IgD-negative memory B cell (primary cell): ENCODE results near the gene RBM10. TPM values are rescaled to one million over a fixed set of nuclear protein-coding genes. Genes with fewer than 3 reads are reported as not detected.

ENCODE experiments used
- H3K27ac Mint-ChIP-seq, 3 donors: one replicate each; pipeline ENCODE4 v1.8.0; 2020 to 2022; ENCODE audit warnings: mild to moderate bottlenecking in 3 of 3, mixed read lengths in 3 of 3, moderate library complexity in 1 of 3
- H3K27me3 Mint-ChIP-seq: one replicate; pipeline ENCODE4 v1.8.0; 2021; ENCODE audit warnings: mixed read lengths
- H3K36me3 Mint-ChIP-seq: one replicate; pipeline ENCODE4 v1.8.0; 2020; ENCODE audit warnings: mild to moderate bottlenecking, mixed read lengths
- H3K4me1 Mint-ChIP-seq, 3 donors: one replicate each; pipeline ENCODE4 v1.8.0; 2020 to 2022; ENCODE audit warnings: mixed read lengths in 3 of 3, mild to moderate bottlenecking in 1 of 3
- H3K4me3 Mint-ChIP-seq, 4 donors: one replicate each; pipeline ENCODE4 v1.8.0; 2020 to 2022; ENCODE audit warnings: mild to moderate bottlenecking in 4 of 4, mixed read lengths in 4 of 4, moderate library complexity in 3 of 4
- H3K9me3 Mint-ChIP-seq, 3 donors: one replicate each; pipeline ENCODE4 v1.8.0; 2020 to 2021; ENCODE audit warnings: mixed read lengths in 3 of 3, mild to moderate bottlenecking in 1 of 3
- polyA plus RNA-seq: library from polyadenylated mRNA; unstranded; fragments of 300-500 nt; fragmentation: Illumina TruSeq; gene quantifications from one replicate; pipeline ENCODE4 v1.2.3, GENCODE V29; 2021

The RBM10 gene
- polyA plus RNA-seq, 1 donor from 2014 or later, result 36.0 TPM

GRCh38 chrX:47191806-47192401 lies 46.9 kb downstream of the RBM10 start:
- peak overlapping the region; percentile 81 to 98 (median 92) for H3K4me3 Mint-ChIP-seq
- peaks cover 38 to 45% (median 41%) of the 10 kb centered on the region in 3 donors for H3K4me1 Mint-ChIP-seq
- no peaks in the 10 kb centered on the region for H3K27me3 Mint-ChIP-seq
- H3K27ac Mint-ChIP-seq, result peak overlapping the region; percentile 89 to 96 (median 93)
- no peaks in the 10 kb centered on the region for H3K9me3 Mint-ChIP-seq
- no peaks in the 10 kb centered on the region for H3K36me3 Mint-ChIP-seq

DNA sequence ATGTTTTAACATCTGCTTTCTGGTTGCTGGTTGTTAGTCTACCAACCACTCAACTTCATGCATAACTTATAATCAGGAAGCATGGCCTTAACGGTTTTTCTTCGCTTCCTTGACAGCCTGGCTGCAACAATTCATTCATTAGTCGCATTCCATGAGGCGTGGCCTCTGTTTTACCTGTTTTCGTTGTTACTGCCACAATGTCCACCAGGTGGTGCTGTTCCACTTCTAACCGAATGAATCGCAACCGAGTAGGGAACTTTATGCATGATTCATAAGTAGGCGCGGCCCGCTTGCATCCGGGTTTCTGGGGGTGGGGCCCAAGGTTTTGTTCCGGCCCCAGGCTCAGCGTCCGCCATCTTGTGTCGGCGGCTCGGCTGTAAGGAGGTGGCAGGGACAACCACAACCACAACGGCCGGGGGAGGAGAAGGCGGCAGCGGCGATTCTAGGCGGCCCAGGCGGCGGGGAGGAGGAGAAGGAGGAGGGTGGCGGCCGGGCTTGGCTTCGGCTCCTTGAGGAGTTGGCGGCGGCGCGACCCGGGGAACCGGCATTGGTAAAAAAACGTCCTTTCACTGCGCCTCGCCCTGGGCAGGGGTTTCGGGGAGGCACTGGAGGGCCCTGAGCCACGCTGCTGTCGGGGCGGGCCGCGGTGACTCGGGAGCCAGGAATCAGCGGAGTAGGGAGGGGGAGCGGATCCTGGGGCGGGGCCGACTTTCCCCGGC lies 48.6 kb downstream of the RBM10 start, which contains the start of gene UBA1:
UBA1 (plus strand) TSS at position 355 of the 719 bp plus-strand sequence. CDS start 4,974 bp downstream, outside the sequence.
- Mint-ChIP-seq H3K27me3 (no peaks in the 10 kb centered on the region), H3K4me1 (peaks cover 41 to 45% (median 43%) of the 10 kb centered on the region in 3 donors)

DNA sequence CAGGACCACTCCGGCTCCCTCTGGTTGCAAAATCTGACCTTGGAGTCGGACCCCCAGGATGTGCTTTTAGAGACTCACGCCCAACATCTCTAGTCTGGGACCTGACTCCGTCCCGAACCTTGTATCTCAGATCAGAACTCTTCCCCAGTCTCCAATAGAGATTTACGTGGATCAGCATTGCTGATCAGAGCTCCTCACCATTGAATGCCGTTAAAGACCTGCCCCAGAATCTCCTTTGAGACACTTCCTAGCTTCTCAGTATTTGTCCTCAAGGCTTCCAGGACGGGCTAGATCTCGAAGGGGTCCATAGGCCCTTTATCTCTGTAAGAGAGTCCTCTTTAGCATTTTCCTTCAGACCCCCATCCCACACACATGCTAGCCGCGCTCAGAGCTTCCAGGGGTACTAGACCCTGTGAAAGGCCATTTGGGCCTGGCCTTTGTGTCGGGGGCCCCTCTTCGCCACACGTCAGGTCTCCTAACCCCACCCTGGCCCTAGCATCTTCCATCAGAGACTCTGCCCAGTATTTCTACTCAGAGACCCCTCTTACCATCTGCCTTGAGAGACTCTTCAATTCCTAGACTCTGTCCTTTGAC lies 49.3 kb downstream of the RBM10 start:
- H3K9me3 Mint-ChIP-seq, result no peaks in the 10 kb centered on the region
- H3K4me3 Mint-ChIP-seq, result peak overlapping the region; percentile 81 to 100 (median 100)
- H3K27me3 Mint-ChIP-seq, result no peaks in the 10 kb centered on the region

More for the DNA sequence above, 48.6 kb downstream of the RBM10 start, which contains the start of gene UBA1:
- Mint-ChIP-seq H3K27ac (peak within 1 kb of the TSS; percentile 70 to 100 (median 99)), H3K4me3 (peak within 1 kb of the TSS; percentile 81 to 100 (median 100)), H3K9me3 (no peaks in the 10 kb centered on the region), H3K36me3 (no peaks in the 10 kb centered on the region)

DNA sequence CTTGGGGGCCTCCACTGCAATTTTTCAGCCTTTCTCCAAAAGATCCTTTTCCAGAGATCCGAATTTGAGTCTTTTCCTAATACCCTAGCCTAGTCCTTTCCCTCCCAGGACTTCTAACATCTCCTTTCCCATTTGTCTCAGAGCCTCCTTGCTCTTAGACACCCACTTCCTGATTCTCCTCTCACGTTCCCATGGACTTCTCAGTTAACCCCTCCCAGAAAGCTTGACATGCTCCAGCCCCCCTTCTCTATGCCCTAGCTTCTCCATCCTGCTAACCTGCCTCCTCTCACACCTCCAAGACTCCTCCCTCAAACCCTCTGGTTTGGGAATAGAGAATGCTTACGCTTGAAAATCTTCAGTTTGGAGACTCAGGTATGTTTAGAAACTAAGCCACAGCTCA lies 51.1 kb downstream of the RBM10 start:
- H3K4me3 Mint-ChIP-seq, result peak overlapping the region in 3 of 4 donors; percentile 81 to 89 (median 87)
- H3K36me3 Mint-ChIP-seq, result no peaks in the 10 kb centered on the region
- peaks cover 32 to 43% (median 40%) of the 10 kb centered on the region in 3 donors for H3K4me1 Mint-ChIP-seq
- H3K9me3 Mint-ChIP-seq, result no peaks in the 10 kb centered on the region
- peak overlapping the region in 2 of 3 donors; percentile 70 to 90 for H3K27ac Mint-ChIP-seq
- H3K27me3 Mint-ChIP-seq, result no peaks in the 10 kb centered on the region

More for the DNA sequence above, 49.3 kb downstream of the RBM10 start:
- H3K27ac Mint-ChIP-seq, result peak overlapping the region; percentile 70 to 100 (median 99)
- H3K36me3 Mint-ChIP-seq, result no peaks in the 10 kb centered on the region
- H3K4me1 Mint-ChIP-seq, result peaks cover 38 to 45% (median 43%) of the 10 kb centered on the region in 3 donors

DNA sequence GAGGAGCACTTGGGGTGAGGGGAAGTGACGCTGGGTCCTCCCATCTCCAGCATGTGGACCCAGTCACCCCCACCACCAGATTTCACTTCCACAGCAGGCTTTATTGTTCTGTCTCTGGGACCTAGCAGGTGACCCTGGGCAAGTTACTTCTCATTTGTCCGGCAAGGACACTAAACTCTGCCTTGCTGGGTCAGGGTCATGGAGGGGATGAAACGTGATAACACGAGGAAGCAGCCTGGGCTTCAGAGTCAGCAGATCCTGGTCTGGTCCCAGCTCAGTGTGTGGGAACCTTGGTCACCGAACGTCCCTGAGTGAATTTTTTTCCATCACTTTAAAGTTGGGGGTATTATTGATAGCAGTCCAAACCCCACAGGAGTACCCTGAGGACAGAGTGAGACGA lies 52.5 kb downstream of the RBM10 start:
- Mint-ChIP-seq H3K4me3 (peak overlapping the region in 3 of 4 donors; percentile 42 to 81 (median 51)), H3K36me3 (peaks cover 5% of the 10 kb centered on the region), H3K9me3 (no peaks in the 10 kb centered on the region), H3K27ac (peak overlapping the region in 2 of 3 donors; percentile 53 to 70), H3K27me3 (no peaks in the 10 kb centered on the region), H3K4me1 (peaks cover 25 to 42% (median 37%) of the 10 kb centered on the region in 3 donors)

DNA sequence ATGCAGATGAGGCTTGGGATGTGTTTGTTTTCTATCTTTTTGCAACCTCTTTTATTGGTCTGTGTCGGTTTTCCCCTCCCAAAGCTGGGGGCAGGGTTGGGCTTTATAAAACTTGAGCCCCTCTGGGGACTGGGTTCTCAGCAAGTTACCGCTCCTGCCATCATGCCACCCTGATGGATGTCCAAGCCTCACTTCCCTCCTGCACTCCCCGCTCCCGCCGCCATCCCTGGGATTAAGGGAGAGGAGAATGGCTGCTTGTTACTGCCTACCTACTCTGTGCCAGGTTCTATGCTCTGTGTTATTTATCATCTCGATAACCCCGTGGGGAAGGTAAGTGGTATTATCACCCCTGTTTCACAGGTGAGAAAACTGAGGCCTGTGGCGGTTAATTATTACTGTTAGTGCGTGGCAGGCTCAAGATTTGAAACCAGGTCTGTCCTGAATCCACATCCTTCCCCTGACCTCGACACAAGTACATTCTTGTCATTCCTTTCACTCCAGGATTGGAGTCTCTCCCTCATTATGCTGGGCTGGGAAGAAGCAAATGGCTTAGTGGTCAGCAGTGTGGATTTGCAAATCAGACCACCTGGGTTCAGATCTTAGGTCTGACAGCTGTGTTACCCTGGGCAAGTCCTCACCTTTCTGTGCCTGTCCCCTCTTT lies 53.1 kb downstream of the RBM10 start:
- H3K4me1 Mint-ChIP-seq, result peaks cover 25 to 37% (median 32%) of the 10 kb centered on the region in 3 donors

DNA sequence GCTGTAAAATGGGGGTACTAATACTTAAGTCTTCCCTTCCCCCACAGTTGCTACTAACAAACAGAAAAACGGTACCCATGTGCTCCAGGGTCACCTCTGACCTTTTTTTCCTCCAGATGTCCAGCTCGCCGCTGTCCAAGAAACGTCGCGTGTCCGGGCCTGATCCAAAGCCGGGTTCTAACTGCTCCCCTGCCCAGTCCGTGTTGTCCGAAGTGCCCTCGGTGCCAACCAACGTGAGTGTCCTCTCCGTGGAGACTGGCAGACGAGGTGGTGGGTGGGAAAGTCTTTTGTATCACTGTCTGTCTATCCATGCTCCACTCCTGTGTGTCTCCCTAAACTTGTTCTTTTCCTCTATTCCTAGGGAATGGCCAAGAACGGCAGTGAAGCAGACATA lies 53.7 kb downstream of the RBM10 start:
- H3K4me3 Mint-ChIP-seq, result peak overlapping the region in 1 of 4 donors; percentile 50
- no peaks in the 10 kb centered on the region for H3K9me3 Mint-ChIP-seq
- peak overlapping the region in 1 of 3 donors; percentile 59 for H3K27ac Mint-ChIP-seq
- H3K36me3 Mint-ChIP-seq, result peaks cover 7% of the 10 kb centered on the region
- no peaks in the 10 kb centered on the region for H3K27me3 Mint-ChIP-seq
- H3K4me1 Mint-ChIP-seq, result peaks cover 19 to 33% (median 27%) of the 10 kb centered on the region in 3 donors

More for the DNA sequence above, 53.1 kb downstream of the RBM10 start:
- Mint-ChIP-seq H3K4me3 (peak overlapping the region in 1 of 4 donors; percentile 50), H3K36me3 (peaks cover 5% of the 10 kb centered on the region), H3K27ac (peak overlapping the region in 1 of 3 donors; percentile 53), H3K27me3 (no peaks in the 10 kb centered on the region), H3K9me3 (no peaks in the 10 kb centered on the region)

- H3K36me3 Mint-ChIP-seq, result peaks cover 10% of the 10 kb centered on the region
- H3K27ac Mint-ChIP-seq, result no peak overlapping the region
- H3K9me3 Mint-ChIP-seq, result no peaks in the 10 kb centered on the region
- H3K4me1 Mint-ChIP-seq, result peaks cover 19 to 33% (median 27%) of the 10 kb centered on the region in 3 donors
- no peaks in the 10 kb centered on the region for H3K27me3 Mint-ChIP-seq
- H3K4me3 Mint-ChIP-seq, result no peak overlapping the region
Observed at GRCh38 chrX:47199286-47199685, 54.3 kb downstream of the RBM10 start.

DNA sequence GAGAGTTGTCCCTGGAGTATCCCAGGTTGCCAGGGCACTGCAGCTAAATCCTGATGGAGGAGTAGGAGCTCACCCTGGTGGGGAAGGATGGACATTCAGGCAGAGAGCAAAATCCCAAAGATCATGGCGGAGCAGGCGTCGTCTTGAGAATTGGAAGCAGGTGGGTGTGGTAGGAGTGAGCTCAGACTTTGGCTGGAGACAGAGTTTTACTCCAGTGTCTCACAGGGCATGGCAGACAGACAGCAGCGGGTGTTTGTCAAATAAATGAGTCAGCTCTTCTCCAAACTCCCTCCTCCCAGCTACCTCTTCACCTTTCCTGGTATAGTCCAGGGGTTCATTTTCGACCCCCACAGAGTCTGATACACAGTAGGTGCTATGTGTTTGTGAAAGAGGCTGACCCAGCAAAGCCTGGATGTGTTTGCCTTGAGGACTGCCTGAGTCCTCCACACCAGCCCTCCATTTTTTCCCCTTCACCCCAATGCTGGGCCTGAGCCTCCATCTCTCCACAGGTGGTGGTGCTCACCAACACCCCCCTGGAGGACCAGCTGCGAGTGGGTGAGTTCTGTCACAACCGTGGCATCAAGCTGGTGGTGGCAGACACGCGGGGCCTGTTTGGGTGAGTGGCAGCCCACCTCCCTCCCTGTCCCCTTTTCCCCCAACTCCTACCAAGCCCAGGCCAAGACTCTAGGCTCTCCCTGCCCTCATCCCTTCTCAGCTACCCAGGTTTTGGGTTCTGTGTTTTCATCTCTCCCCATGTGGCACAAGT lies 55.5 kb downstream of the RBM10 start:
- Mint-ChIP-seq H3K4me3 (peak overlapping the region in 2 of 4 donors; percentile 13 to 29), H3K27ac (no peak overlapping the region), H3K36me3 (peaks cover 13% of the 10 kb centered on the region), H3K9me3 (no peaks in the 10 kb centered on the region), H3K4me1 (peaks cover 12 to 23% (median 18%) of the 10 kb centered on the region in 3 donors), H3K27me3 (no peaks in the 10 kb centered on the region)

DNA sequence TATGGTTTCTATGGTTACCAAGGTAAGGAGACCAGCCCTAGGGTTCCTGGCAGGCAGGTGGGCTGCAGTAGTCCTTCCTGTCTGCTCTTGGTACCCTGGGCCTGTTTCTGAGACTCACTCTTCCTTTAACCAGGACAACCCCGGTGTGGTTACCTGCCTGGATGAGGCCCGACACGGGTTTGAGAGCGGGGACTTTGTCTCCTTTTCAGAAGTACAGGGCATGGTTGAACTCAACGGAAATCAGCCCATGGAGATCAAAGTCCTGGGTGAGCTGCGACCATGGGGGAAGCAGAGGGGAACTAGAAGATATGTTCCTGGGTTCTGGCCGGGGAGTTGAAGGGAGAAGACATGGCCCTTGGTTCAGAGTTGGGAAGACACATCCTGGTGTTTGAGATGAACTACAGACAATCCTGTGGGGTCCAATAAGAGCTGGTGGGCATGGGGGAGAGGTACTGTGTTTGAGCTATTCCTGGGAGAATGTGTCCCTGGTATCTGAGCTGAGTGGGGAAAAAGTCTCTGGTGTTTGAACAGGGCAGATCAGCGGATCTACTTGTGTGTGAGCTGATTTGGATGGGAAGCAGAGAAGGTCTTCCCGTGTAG lies 56.4 kb downstream of the RBM10 start:
- Mint-ChIP-seq H3K9me3 (no peaks in the 10 kb centered on the region), H3K4me1 (peaks cover 4 to 14% (median 10%) of the 10 kb centered on the region in 3 donors), H3K27ac (no peak overlapping the region), H3K27me3 (no peaks in the 10 kb centered on the region), H3K36me3 (peaks cover 13% of the 10 kb centered on the region), H3K4me3 (peak overlapping the region in 1 of 4 donors; percentile 29)

DNA sequence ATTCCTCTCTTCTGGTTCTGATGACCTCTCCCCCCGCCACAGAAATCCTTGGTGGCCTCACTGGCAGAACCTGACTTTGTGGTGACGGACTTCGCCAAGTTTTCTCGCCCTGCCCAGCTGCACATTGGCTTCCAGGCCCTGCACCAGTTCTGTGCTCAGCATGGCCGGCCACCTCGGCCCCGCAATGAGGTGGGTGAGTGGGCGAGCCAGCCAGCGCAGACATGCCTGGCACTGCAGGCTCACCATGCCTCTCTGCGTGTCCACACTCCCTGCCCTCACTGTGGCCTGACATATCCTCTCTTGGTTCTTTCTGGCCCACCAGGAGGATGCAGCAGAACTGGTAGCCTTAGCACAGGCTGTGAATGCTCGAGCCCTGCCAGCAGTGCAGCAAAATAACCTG lies 57.3 kb downstream of the RBM10 start:
- Mint-ChIP-seq H3K36me3 (peaks cover 17% of the 10 kb centered on the region), H3K27me3 (no peaks in the 10 kb centered on the region), H3K27ac (no peak overlapping the region), H3K4me3 (no peak overlapping the region), H3K9me3 (no peaks in the 10 kb centered on the region), H3K4me1 (peaks cover 0 to 5% (median 2%) of the 10 kb centered on the region in 3 donors)

- Mint-ChIP-seq H3K36me3 (peaks cover 17% of the 10 kb centered on the region), H3K27ac (no peak overlapping the region), H3K9me3 (no peaks in the 10 kb centered on the region)
Observed at GRCh38 chrX:47202877-47203276, 57.9 kb downstream of the RBM10 start.

DNA sequence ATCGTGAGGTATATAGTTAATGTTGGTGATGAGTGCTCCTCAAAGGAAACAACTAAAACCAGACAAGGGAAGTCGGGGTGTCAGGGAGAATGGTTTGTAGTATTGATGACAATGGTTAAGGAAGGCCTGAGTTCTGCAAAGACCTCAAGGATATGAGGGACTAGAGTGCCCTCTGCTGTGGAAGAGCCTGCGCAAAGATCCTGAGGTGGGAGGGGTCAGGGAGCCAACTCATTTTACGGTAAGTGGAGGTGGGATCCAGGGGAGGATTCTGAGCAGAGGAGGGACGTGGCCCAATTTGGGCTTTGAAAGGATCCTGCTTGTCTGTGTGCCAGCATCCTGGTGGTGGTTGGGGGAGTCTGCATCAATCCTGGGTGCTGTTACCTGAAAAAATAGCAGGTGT lies 59.9 kb downstream of the RBM10 start:
- Mint-ChIP-seq H3K4me1 (peaks cover 0 to 2% (median 0%) of the 10 kb centered on the region in 3 donors), H3K4me3 (no peak overlapping the region), H3K27ac (no peak overlapping the region), H3K36me3 (peaks cover 17% of the 10 kb centered on the region), H3K9me3 (no peaks in the 10 kb centered on the region), H3K27me3 (no peaks in the 10 kb centered on the region)

More at GRCh38 chrX:47202877-47203276, 57.9 kb downstream of the RBM10 start:
- H3K27me3 Mint-ChIP-seq, result no peaks in the 10 kb centered on the region
- no peak overlapping the region for H3K4me3 Mint-ChIP-seq
- H3K4me1 Mint-ChIP-seq, result peaks cover 0 to 3% (median 0%) of the 10 kb centered on the region in 3 donors
